ENCODE data around the gene AFTPH. TPM values are rescaled to one million over a fixed set of nuclear protein-coding genes. Genes with fewer than 3 reads are reported as not detected.

AFTPH gene
- total and polyA plus RNA-seq, 9 of the 15 experiments (the other 6 are each of a cell fraction or from before 2014, with no cell fraction given), result 8.0 to 26.2 (median 13.8) TPM

DNA sequence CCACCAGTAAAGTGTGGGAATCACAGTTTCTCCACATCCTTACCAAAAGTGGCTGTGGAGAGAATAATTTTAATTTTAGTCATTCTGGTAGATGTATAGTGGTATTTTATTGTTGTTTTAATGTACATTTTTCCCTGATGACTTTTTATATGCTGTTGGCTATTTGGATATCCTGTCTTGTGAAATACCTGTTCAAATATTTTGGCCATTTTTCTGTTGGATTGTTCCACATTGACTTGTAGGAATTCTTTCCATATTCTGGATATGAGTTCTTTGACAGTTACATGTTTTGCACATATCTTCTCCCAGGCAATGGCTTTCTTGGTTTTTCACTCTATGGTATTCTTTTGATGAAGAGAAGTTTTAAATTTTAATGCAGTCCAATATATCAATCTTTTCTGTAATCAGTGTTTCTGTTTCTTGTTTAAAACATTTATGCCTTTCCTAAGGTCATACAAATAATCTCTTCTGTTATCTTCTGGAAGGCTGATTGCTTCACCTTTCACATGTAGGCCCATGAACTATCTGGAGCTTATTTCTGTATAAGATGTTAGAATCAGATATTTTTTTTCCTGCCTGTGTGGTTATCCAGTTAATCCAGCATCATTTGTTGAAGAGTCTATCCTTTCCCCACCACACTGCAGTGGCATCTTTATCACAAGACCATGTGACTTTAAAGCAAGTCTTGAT, 19.0 kb downstream of the AFTPH start:
- H2AFZ ChIP-seq (ENCODE audit: low read depth, low read length), result no peak overlapping the region
- DNase-seq (ENCODE audit: extremely low read depth in 1 of 4, low spot score in 3 of 4) (no peak), ATAC-seq (no peak), FAIRE-seq (no peak)
- no peaks in the 10 kb centered on the region for H3K9me3 ChIP-seq (replicated peaks; ENCODE audit: control insufficient read depth, insufficient read depth, low read depth, low read length)
- intact Hi-C loops (cut with micrococcal nuclease) (no loop called here), in situ Hi-C loops (cut with MboI) (no loop called here)
- TF ChIP-seq ETS1 (conservative IDR thresholded peaks at IDR 0.05; ENCODE audit: control insufficient read depth, low read depth, low read length), result no peak
- TF ChIP-seq, protein P1, sequence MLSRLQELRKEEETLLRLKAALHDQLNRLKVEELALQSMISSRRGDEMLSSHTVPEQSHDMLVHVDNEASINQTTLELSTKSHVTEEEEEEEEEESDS (CRISPR knock-in tag; IDR thresholded peaks at IDR 0.05), result no peak
- no peak for TF ChIP-seq MTA2 (IDR thresholded peaks at IDR 0.05; ENCODE audit: low read depth)
- no peaks in the 10 kb centered on the region for H3K9me1 ChIP-seq (ENCODE audit: control insufficient read depth, insufficient read depth, low read length)
- no TSS peak for BruUV-seq (replicated peaks)
- no peak overlapping the region for H3K9ac ChIP-seq (ENCODE audit: insufficient read depth in 1 of 2, low read depth in 2 of 2, low read length in 2 of 2)
- H4K20me1 ChIP-seq (replicated peaks; ENCODE audit: control insufficient read depth, insufficient read depth, low read length), result peaks cover 4% of the 10 kb centered on the region; the same call in 1 of the 2 replicates
- no peak overlapping the region for H3K27ac ChIP-seq (ENCODE audit: extremely low read depth, low read depth, low read length)
- no peak overlapping the region for H3K4me2 ChIP-seq (ENCODE audit: insufficient read depth, low read length)
- ChIA-PET POLR2A (no interaction called here), CTCF (ENCODE audit: low intra/inter-chr PET ratio) (no interaction called here)
- no peak overlapping the region for H3K4me3 ChIP-seq
- H3K36me3 ChIP-seq (ENCODE audit: control insufficient read depth, insufficient read depth, low read length), result no peaks in the 10 kb centered on the region
- peaks cover 3% of the 10 kb centered on the region; the same call in 1 of the 3 replicates for H3K79me2 ChIP-seq (ENCODE audit: control insufficient read depth, insufficient read depth, low read length)
- H3K4me1 ChIP-seq (replicated peaks in 1 of 2; ENCODE audit: control insufficient read depth in 2 of 2, insufficient read depth in 2 of 2, low read length in 2 of 2), result no peaks in the 10 kb centered on the region
- no peaks in the 10 kb centered on the region for H3K27me3 ChIP-seq (ENCODE audit: control insufficient read depth in 2 of 2, insufficient read depth in 2 of 2, low read length in 2 of 2)

- H3K4me2 ChIP-seq (ENCODE audit: insufficient read depth, low read length), result no peak overlapping the region
- 0 out of 2 replicates have a peak, but pooled peaks cover under 1% of the 10 kb centered on the region for H4K20me1 ChIP-seq (replicated peaks; ENCODE audit: control insufficient read depth, insufficient read depth, low read length)
- in situ Hi-C loops (cut with MboI) (no loop called here), intact Hi-C loops (cut with micrococcal nuclease) (no loop called here)
- no peaks in the 10 kb centered on the region for H3K4me1 ChIP-seq (replicated peaks in 1 of 2; ENCODE audit: control insufficient read depth in 2 of 2, insufficient read depth in 2 of 2, low read length in 2 of 2)
- CTCF ChIA-PET (ENCODE audit: low intra/inter-chr PET ratio), result no interaction called here
- no peak overlapping the region for H3K9ac ChIP-seq (ENCODE audit: insufficient read depth in 1 of 2, low read depth in 2 of 2, low read length in 2 of 2)
- H3K36me3 ChIP-seq (ENCODE audit: control insufficient read depth, insufficient read depth, low read length), result no peaks in the 10 kb centered on the region
- H3K9me1 ChIP-seq (ENCODE audit: control insufficient read depth, insufficient read depth, low read length), result no peaks in the 10 kb centered on the region
- H3K27me3 ChIP-seq (ENCODE audit: control insufficient read depth in 2 of 2, insufficient read depth in 2 of 2, low read length in 2 of 2), result no peaks in the 10 kb centered on the region
- POLR2A ChIA-PET, result no interaction called here
- H3K27ac ChIP-seq (ENCODE audit: extremely low read depth, low read depth, low read length), result no peak overlapping the region
- no peak overlapping the region for H2AFZ ChIP-seq (ENCODE audit: low read depth, low read length)
- no TSS peak for BruUV-seq (replicated peaks)
- no peaks in the 10 kb centered on the region for H3K9me3 ChIP-seq (replicated peaks; ENCODE audit: control insufficient read depth, insufficient read depth, low read depth, low read length)
- H3K4me3 ChIP-seq, result no peak overlapping the region
- WGBS (ENCODE audit: insufficient coverage, low coverage, missing lambda C conversion rate), result 75% methylated on average over 3 of the region's 3 CpGs
- ATAC-seq (no peak), DNase-seq (ENCODE audit: extremely low read depth in 1 of 4, low spot score in 3 of 4) (no peak), FAIRE-seq (no peak)
- H3K79me2 ChIP-seq (ENCODE audit: control insufficient read depth, insufficient read depth, low read length), result 0 out of 3 replicates have a peak, but pooled peaks cover 4% of the 10 kb centered on the region
- no peak for TF ChIP-seq HMG20B (CRISPR knock-in tag; IDR thresholded peaks at IDR 0.05)
- TF ChIP-seq CBX2 (IDR thresholded peaks at IDR 0.05; ENCODE audit: insufficient read depth, low read length, poor library complexity, severe bottlenecking), result no peak
- no peak for TF ChIP-seq SNRNP70 (optimal IDR thresholded peaks at IDR 0.05; ENCODE audit: low read depth, low read length)
- TF ChIP-seq HNRNPL (IDR thresholded peaks at IDR 0.05; ENCODE audit: low read depth, low read length), result no peak
- TF ChIP-seq SIN3A (IDR thresholded peaks at IDR 0.05; ENCODE audit: borderline replicate concordance in 2 of 2, control insufficient read depth in 1 of 2, low read depth in 2 of 2, low read length in 2 of 2), result no peak
- TF ChIP-seq, protein P2, sequence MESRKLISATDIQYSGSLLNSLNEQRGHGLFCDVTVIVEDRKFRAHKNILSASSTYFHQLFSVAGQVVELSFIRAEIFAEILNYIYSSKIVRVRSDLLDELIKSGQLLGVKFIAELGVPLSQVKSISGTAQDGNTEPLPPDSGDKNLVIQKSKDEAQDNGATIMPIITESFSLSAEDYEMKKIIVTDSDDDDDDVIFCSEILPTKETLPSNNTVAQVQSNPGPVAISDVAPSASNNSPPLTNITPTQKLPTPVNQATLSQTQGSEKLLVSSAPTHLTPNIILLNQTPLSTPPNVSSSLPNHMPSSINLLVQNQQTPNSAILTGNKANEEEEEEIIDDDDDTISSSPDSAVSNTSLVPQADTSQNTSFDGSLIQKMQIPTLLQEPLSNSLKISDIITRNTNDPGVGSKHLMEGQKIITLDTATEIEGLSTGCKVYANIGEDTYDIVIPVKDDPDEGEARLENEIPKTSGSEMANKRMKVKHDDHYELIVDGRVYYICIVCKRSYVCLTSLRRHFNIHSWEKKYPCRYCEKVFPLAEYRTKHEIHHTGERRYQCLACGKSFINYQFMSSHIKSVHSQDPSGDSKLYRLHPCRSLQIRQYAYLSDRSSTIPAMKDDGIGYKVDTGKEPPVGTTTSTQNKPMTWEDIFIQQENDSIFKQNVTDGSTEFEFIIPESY (CRISPR knock-in tag; IDR thresholded peaks at IDR 0.05), result no peak
- no peak for TF ChIP-seq FUS (optimal IDR thresholded peaks at IDR 0.05; ENCODE audit: low read depth, low read length)
- no peak for TF ChIP-seq TCF7 (IDR thresholded peaks at IDR 0.05; ENCODE audit: borderline replicate concordance)
- TF ChIP-seq NR2C2 (CRISPR knock-in tag; IDR thresholded peaks at IDR 0.05), result no peak
- TF ChIP-seq NR2C2 (tag; IDR thresholded peaks at IDR 0.05), result no peak
These were observed 24.6 kb downstream of the AFTPH start for GRCh38 chr2:64548761-64549160.

All from K562 (cell line).